CD4-positive, alpha-beta T cell treated with Interleukin-1 beta for 1 hour (primary cell): ENCODE results near the gene PKN1.

Experiments used
- DNase-seq, 2 donors: peaks; one replicate each; pipeline ENCODE4 v3.0.0-alpha.2; 2020 to 2022

The PKN1 gene

DNA sequence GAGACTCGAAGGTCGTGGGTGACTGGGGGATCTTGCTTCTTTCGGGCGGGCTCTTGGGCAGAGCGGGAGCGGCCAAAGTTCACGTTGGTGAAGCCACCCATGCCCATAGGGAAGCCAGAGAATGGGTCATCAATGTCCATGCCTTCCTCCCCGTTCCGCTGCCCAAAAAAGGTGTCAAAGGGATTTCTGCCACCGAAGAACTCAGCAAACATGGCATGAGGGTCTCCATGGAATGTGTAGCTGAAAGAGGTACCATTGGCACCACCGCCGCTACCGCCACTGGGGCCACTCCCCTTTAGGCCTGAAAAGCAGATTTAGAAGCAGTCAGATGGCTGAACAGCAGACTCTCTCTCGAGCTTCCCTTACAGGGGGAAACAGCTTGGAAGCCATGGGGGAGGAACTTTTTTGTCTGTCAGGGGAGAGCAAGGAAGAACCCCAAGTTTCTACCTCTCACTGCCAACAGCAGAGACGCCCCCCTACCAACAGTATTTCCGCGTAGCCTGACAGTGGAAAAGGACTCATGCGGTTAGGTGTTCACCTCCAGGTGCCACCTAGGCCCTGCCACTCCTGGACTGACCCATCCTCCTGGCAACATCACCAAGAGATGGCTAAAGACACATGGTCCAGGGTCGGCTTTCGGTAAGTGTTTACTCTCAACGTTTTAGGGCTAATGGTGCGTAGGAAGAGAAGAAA lies 83.8 kb downstream of the PKN1 start:
- peak in 1 of 2 donors; percentile 48 for DNase-seq

DNA sequence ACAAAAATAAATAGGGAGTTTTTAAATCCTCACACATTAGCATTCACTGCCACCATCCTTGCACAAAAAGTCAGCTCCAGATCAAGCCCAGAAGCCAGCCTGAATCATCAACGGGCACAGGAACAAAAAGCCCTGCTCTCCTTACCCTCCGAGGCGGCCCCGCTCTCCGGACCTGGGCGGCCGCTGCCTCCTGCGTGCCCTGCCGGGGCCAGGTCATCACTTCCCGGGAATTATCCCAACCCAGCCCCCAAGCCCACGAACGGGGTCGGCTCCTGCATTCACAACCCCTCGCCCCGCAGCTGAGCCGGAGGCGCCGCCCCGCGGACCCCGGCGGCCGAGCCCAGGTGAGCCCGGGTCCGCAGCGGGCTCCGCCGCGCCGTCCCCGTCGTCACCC lies 84.3 kb downstream of the PKN1 start:
- DNase-seq: no peak

DNA sequence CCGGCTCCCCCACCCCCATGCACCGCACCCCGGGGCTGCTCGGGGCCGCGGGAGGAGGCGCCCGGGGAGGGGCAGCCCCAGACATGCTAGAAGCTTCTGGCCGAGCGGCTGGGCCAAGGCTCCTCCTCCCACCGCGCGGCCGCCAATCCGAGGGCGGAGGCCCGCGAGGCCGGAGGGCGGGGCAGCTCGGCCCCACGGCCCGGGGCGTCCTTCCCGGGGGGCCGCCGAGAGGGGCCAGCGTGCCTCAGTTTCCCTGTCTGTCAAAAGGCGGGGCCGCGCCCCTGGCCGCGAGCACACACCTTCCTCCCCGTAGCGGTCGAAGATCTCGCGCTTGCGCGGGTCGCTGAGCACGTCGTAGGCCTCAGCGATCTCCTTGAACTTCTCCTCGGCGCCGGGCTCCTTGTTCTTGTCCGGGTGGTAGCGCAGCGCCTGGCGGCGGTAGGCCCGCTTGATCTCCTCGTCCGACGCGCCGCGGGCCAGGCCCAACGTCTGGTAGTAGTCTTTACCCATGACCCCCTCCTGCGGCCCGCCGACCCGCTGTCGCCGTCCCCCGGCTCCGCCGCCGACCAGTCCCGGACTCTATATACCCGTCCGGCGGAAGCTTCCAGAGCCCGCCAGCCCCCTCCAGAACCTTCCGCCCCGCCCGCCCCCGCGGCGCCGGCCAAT lies 84.9 kb downstream of the PKN1 start, which contains the start of gene DNAJB1:
TSS of gene DNAJB1 (minus strand) at position 558 of the 666 bp plus-strand sequence. CDS start at position 510, 48 bp downstream.
- peak; percentile 79 to 82 for DNase-seq

DNA sequence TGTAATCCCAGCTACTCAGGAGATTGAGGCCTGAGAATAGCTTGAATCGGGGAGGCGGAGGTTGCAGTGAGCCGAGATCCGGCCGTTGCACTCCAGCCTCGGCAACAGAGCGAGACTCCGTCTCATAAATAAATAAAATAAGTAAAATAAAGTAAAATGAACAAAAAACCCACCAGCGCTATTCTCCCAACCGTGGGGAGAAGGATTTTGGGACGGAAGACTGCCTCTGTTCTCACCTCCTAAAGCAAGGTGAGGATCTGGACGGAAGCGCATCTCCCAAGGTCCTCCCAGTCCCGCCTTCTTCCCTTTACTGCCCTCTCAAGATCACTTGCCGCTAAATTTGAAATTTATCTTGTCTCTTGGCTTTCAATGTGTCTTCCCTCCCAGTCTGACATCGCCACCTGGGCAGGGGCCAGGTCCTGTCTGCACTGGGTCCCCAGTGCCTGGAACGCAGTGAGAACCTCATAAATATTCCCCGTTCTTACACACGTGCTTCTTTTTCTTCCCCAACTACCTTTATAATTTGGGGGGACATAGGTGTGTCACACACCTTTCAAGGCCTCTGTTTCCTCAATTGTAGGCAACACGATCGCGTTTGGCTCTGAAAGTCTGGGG lies 86.2 kb downstream of the PKN1 start:
- no peak for DNase-seq

DNA sequence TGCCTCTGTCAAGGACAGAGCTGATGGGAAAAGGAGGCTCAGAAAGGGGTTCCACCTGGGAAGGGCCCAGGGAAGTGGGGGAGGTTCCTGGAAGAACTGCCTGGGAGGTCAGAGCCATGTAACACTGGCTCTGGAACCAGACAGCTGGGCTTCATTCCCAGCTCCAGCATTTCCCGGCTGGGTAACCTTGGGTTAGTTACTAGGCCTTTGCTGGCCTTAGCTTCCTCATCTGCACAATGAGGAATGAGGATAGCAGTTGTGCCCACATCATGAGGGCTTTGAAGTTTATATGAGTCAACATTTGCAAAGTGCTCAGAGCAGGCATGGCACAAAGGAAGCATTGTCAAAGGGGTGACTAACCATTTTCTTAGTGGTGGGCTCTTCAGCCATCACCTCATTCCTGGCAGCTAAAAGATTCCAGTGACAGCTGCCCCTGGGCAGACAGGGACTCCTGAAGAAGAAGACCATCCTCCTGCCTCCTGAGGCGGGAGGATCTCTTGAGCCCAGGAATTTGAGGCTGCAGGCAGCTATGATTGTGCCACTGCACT lies 86.8 kb downstream of the PKN1 start:
- DNase-seq: no peak

DNA sequence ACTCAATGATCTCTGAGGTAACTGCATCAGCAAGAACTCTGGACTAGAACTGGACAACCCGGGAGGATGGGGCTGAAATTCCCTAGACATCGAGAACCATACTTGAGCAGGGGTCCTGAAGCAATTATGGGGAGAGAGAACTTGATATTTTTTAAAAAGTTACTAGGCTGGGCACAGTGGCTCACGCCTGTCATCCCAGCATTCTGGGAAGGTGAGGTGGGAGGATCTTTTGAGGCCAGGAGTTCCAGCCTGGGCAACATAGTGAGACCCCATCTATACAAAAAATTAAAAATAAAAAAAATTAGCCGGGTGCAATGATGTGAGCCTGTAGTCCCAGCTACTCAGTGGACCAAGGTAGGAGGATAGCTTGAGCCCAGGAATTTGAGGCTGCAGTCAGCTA lies 87.4 kb downstream of the PKN1 start:
- DNase-seq: no peak
